ENCODE data around the gene RGL1.

RGL1 gene

GRCh38 chr1:183961132-183961531, 156.2 kb downstream of the RGL1 start:
- no peak for DNase-seq

- DNase-seq, result no peak
Measured at GRCh38 chr1:183962903-183963302, 158.0 kb downstream of the RGL1 start.

GRCh38 chr1:183965726-183966125, 160.8 kb downstream of the RGL1 start:
- no peak for DNase-seq

- no peak for DNase-seq
Measured at GRCh38 chr1:183966487-183966886, 161.6 kb downstream of the RGL1 start.

- DNase-seq, result no peak
Measured at GRCh38 chr1:183967914-183968313, 163.0 kb downstream of the RGL1 start.

GRCh38 chr1:183968386-183968785, 163.5 kb downstream of the RGL1 start:
- no peak for DNase-seq

GRCh38 chr1:183970516-183971300, 165.8 kb downstream of the RGL1 start:
- DNase-seq, result no peak

- DNase-seq, result no peak
Measured at GRCh38 chr1:183975651-183976050, 170.7 kb downstream of the RGL1 start.

GRCh38 chr1:183977717-183978116, 172.8 kb downstream of the RGL1 start:
- no peak for DNase-seq
